ENCODE measurements around the gene OLA1. TPM values are rescaled to one million over a fixed set of nuclear protein-coding genes. Genes with fewer than 3 reads are reported as not detected.

The OLA1 gene
- total and polyA plus RNA-seq, 2 of the 4 experiments (the other 2 are of a cell fraction) = 54.7 to 71.2 TPM

- no peaks in the 10 kb centered on the region for H4K20me1 ChIP-seq (ENCODE audit: insufficient read depth, low read length)
- H3K4me3 ChIP-seq (ENCODE audit: insufficient read depth, low read depth, low read length) = no peak overlapping the region
- no peak overlapping the region for H2BK5ac ChIP-seq (ENCODE audit: low read depth, low read length, poor library complexity, severe bottlenecking)
- no peak overlapping the region for H2AFZ ChIP-seq (replicated peaks; ENCODE audit: low read length, poor library complexity)
- H2AK5ac ChIP-seq (ENCODE audit: low read depth, low read length) = no peak overlapping the region
- no peaks in the 10 kb centered on the region for H3K4me1 ChIP-seq (ENCODE audit: control insufficient read depth, insufficient read depth, low read length)
- H3K23ac ChIP-seq (ENCODE audit: low read depth, low read length) = no peak overlapping the region
- no peak overlapping the region for H4K8ac ChIP-seq (ENCODE audit: low read depth in 2 of 2, low read length in 2 of 2)
- H3K56ac ChIP-seq (ENCODE audit: extremely low read depth, insufficient read depth, low read length) = no peak overlapping the region
- in situ Hi-C loops (cut with MboI; ENCODE audit: low sequenced_read_pairs) = loop anchor here (25.0 kb wide), 1 partner anchor 659 kb away; no protein-coding TSS in a partner anchor
- no peak overlapping the region for H3K4me2 ChIP-seq (ENCODE audit: low read depth, low read length)
- ATAC-seq (ENCODE audit: low read depth) (no peak), DNase-seq (no peak)
- no peak for TF ChIP-seq CHD1 (IDR thresholded peaks at IDR 0.05; ENCODE audit: low read depth, low read length)
- TF ChIP-seq RFX5 (IDR thresholded peaks at IDR 0.05; ENCODE audit: low read depth, low read length) = no peak
- TF ChIP-seq BHLHE40 (IDR thresholded peaks at IDR 0.05; ENCODE audit: low read depth, low read length) = no peak
- TF ChIP-seq, protein P1, sequence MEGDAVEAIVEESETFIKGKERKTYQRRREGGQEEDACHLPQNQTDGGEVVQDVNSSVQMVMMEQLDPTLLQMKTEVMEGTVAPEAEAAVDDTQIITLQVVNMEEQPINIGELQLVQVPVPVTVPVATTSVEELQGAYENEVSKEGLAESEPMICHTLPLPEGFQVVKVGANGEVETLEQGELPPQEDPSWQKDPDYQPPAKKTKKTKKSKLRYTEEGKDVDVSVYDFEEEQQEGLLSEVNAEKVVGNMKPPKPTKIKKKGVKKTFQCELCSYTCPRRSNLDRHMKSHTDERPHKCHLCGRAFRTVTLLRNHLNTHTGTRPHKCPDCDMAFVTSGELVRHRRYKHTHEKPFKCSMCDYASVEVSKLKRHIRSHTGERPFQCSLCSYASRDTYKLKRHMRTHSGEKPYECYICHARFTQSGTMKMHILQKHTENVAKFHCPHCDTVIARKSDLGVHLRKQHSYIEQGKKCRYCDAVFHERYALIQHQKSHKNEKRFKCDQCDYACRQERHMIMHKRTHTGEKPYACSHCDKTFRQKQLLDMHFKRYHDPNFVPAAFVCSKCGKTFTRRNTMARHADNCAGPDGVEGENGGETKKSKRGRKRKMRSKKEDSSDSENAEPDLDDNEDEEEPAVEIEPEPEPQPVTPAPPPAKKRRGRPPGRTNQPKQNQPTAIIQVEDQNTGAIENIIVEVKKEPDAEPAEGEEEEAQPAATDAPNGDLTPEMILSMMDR (conservative IDR thresholded peaks at IDR 0.05; ENCODE audit: low read depth, low read length) = no peak
- TF ChIP-seq FOS (IDR thresholded peaks at IDR 0.05; ENCODE audit: low read depth, low read length) = no peak
- TF ChIP-seq, protein P2, sequence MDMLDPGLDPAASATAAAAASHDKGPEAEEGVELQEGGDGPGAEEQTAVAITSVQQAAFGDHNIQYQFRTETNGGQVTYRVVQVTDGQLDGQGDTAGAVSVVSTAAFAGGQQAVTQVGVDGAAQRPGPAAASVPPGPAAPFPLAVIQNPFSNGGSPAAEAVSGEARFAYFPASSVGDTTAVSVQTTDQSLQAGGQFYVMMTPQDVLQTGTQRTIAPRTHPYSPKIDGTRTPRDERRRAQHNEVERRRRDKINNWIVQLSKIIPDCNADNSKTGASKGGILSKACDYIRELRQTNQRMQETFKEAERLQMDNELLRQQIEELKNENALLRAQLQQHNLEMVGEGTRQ (IDR thresholded peaks at IDR 0.05; ENCODE audit: low read depth, low read length) = no peak
- TF ChIP-seq MXI1 (IDR thresholded peaks at IDR 0.05; ENCODE audit: borderline replicate concordance, low read depth, low read length) = no peak
- TF ChIP-seq POLR2A (IDR thresholded peaks at IDR 0.05; ENCODE audit: low read depth, low read length) = no peak
- TF ChIP-seq NFE2L2 (IDR thresholded peaks at IDR 0.05; ENCODE audit: low read depth, low read length) = no peak
- no peak for TF ChIP-seq RAD21 (IDR thresholded peaks at IDR 0.05; ENCODE audit: low read length)
- TF ChIP-seq MAFK (IDR thresholded peaks at IDR 0.05; ENCODE audit: low read depth, low read length) = no peak
- no peak for TF ChIP-seq RCOR1 (IDR thresholded peaks at IDR 0.05; ENCODE audit: insufficient replicate concordance, low read length)
- TF ChIP-seq MAZ (IDR thresholded peaks at IDR 0.05; ENCODE audit: borderline replicate concordance, low read depth, low read length) = no peak
- TF ChIP-seq, protein P3, sequence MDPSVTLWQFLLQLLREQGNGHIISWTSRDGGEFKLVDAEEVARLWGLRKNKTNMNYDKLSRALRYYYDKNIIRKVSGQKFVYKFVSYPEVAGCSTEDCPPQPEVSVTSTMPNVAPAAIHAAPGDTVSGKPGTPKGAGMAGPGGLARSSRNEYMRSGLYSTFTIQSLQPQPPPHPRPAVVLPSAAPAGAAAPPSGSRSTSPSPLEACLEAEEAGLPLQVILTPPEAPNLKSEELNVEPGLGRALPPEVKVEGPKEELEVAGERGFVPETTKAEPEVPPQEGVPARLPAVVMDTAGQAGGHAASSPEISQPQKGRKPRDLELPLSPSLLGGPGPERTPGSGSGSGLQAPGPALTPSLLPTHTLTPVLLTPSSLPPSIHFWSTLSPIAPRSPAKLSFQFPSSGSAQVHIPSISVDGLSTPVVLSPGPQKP (IDR thresholded peaks at IDR 0.05; ENCODE audit: borderline replicate concordance, low read depth, low read length) = no peak
- ChIA-PET POLR2A (ENCODE audit: unreplicated experiment) (no interaction called here), CTCF (no interaction called here)
- intact Hi-C loops (cut with micrococcal nuclease) = no loop called here
- H4K91ac ChIP-seq (ENCODE audit: insufficient read depth, low read depth, low read length) = no peak overlapping the region
- no peak overlapping the region for H3K18ac ChIP-seq (ENCODE audit: low read depth, low read length)
- H4K5ac ChIP-seq (ENCODE audit: low read depth, low read length) = no peak overlapping the region
- no peaks in the 10 kb centered on the region for H3K79me1 ChIP-seq (ENCODE audit: low read depth in 1 of 2, low read length in 2 of 2)
- no peak overlapping the region for H3K4ac ChIP-seq (ENCODE audit: low read depth, low read length)
- H2BK15ac ChIP-seq (ENCODE audit: low read depth, low read length) = no peak overlapping the region
- H3K36me3 ChIP-seq (ENCODE audit: control insufficient read depth, insufficient read depth, low read length) = peaks cover 7% of the 10 kb centered on the region
- no peak overlapping the region for H3K9ac ChIP-seq (ENCODE audit: low read depth, low read length)
- no peaks in the 10 kb centered on the region for H3K27me3 ChIP-seq (ENCODE audit: control insufficient read depth, insufficient read depth, low read length)
- H2AK9ac ChIP-seq (replicated peaks; ENCODE audit: low read depth, low read length, poor library complexity) = no peak overlapping the region
- H3K27ac ChIP-seq (ENCODE audit: insufficient read depth, low read length) = no peak overlapping the region
- dilution Hi-C loops (cut with HindIII; ENCODE audit: low sequenced_read_pairs, unreplicated experiment) = no loop called here
- no peak overlapping the region for H2BK120ac ChIP-seq (ENCODE audit: low read depth, low read length)
- H3K9me1 ChIP-seq (ENCODE audit: insufficient read depth, low read length) = peaks cover 3% of the 10 kb centered on the region
- H2BK20ac ChIP-seq (ENCODE audit: low read depth, low read length) = no peak overlapping the region
- WGBS, 2 experiments (ENCODE audit: extremely low coverage in 2 of 2, insufficient read length in 1 of 2) = no CpG with 5 or more reads among the region's 3 CpGs
- H3K9me3 ChIP-seq (ENCODE audit: control insufficient read depth, insufficient read depth, low read length) = no peaks in the 10 kb centered on the region
- no TSS peak for BruUV-seq (replicated peaks)
- H3K14ac ChIP-seq (replicated peaks; ENCODE audit: low read depth, low read length) = no peak overlapping the region
These were observed 177.0 kb downstream of the OLA1 start for GRCh38 chr2:174071321-174071720.

Data from IMR-90 (cell line).